ENCODE results near the gene B4GALT5. TPM values are rescaled to one million over a fixed set of nuclear protein-coding genes. Genes with fewer than 3 reads are reported as not detected.
"Not testable (repeated sequence)": the region's sequence is repeated elsewhere in the genome, so short reads cannot be mapped to it uniquely, and the experiment has no call there.

The B4GALT5 gene, protein sequence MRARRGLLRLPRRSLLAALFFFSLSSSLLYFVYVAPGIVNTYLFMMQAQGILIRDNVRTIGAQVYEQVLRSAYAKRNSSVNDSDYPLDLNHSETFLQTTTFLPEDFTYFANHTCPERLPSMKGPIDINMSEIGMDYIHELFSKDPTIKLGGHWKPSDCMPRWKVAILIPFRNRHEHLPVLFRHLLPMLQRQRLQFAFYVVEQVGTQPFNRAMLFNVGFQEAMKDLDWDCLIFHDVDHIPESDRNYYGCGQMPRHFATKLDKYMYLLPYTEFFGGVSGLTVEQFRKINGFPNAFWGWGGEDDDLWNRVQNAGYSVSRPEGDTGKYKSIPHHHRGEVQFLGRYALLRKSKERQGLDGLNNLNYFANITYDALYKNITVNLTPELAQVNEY
- polyA plus RNA-seq (ENCODE audit: insufficient read length) = 31.4 TPM

DNA sequence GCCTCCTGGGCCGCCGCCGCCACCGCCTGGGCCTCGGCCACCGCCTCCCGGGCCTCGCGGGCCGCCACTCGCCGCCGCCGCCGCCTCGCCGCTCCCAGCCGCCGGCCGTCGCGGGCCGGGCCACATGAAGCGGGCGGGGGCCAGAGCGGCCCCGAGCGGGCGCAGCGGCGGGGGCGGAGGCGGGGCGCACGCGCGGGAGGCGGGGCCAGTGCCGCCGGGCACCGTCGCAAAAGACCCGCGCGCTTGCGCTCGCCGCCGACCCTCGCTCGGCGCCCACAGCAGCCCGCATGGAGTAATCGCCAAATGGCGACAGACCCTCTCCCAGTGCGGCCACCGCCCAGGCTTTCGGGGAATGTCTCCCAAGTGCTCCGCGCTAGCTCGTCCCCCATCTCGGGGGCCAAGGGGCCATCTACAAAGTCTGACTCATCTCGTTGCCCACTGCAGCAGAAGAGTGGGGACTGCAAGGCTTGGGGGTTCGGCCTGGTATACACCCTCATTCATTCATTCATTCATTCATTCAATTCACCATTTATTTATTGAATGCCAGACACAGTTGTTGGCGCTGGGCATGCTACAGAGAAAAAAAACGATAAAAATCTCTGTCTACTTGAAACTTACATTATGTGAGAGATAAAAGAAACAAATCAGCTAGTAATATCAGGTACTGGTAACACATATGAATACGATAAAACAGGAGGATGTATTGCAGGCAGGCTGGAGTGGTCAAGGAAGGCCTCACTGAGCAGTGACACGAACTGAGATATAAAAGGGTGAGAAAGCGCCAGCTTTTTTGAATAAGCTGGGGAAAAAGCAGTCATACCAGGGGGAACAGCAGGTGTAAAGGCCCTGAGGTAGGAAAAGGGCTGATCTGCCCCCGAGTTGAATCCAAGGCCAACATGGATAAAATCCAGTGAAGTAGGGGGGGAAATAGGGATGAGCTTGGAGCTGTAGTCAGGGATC lies at the start of gene B4GALT5:
Gene B4GALT5, minus strand, starts transcription at position 126 of the 960 bp plus-strand sequence. CDS start 188 bp downstream, outside the sequence.
- DNase-seq (ENCODE audit: low read depth) = peak; percentile 20

DNA sequence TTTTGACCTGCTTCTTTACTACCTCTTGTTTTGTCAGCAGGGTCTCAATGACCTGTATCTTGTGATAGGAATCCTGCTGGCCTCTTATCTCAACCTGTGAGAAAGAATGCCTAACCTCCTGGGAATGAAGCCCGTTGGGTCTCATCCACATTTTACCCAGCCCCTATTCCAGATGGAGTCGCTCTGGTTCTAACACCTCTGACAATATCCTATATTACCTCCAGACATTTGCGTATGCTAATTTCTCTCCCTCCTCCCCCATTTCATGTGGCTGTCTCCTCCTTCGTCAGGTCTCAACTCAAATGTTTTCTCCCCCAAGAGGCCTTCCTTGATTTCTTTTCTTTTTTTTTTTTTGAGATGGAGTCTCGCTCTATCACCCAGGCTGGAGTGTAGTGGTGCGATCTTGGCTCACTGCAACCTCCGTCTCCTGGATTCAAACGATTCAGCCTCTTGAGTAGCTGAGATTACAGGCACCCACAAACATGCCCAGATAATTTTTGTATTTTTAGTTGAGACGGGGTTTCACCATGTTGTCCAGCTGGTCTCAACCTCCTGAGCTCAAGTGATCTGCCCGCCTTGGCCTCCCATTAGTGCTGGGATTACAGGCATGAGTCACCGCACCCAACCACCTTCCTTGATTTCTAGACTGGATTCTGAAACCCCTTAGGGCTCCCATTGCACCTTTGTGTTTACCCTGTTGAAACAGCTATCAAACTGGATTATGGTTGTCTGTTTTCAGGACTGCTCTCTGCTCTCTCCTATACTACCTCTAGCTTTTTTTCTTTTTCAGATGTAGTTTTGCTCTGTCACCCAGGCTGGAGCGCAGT lies 49.5 kb upstream of the B4GALT5 start:
- no peak for DNase-seq (ENCODE audit: low read depth)

DNA sequence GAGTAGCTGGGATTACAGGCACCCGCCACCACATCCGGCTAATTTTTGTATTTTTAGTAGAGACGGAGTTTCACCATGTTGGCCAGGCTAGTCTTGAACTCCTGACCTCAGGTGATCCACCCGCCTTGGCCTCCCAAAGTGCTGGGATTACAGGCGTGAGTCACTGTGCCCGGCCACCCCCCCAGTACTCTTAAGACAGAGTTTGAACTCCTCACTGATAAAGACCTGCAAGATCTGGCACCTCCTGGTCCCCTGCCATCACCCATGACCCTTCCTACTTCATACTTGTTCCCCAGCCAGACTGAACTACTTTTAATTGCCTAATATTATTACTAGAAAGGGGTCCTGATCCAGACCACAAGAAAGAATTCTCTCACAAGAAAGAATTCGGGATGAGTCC lies 48.2 kb upstream of the B4GALT5 start:
- not testable (repeated sequence) for DNase-seq (ENCODE audit: low read depth)

DNA sequence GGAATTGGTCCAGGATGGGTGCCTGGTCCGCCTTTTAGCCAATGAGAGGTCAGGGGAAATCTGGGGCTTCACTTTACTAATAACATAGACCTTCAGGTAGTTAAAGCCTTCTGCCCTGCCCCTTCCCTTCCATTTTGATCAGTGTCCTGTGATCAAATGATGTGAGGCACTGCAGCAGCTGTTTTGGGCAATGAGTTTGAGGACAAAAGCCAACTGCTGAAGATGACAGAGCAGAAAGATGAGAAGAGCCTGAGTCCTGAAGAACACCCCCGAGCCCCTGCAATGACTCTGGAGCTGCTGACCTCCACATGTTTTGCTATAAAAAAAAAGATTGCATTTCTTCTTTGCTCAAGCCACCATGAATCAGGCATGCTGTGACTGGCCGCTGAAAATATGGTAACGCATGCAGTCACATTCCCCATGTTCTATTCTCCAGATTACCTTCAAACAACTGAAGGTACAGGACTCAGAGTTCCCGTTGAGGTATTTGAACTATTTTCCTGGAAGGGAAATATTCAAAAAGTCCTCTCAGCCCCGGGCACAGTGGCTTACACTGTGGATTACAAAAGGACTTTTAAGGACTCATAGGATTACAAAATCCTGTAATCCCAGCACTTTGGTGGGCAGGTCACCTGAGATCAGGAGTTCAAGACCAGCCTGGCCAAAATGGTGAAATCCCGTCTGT lies 45.7 kb upstream of the B4GALT5 start:
- no peak for DNase-seq (ENCODE audit: low read depth)

DNA sequence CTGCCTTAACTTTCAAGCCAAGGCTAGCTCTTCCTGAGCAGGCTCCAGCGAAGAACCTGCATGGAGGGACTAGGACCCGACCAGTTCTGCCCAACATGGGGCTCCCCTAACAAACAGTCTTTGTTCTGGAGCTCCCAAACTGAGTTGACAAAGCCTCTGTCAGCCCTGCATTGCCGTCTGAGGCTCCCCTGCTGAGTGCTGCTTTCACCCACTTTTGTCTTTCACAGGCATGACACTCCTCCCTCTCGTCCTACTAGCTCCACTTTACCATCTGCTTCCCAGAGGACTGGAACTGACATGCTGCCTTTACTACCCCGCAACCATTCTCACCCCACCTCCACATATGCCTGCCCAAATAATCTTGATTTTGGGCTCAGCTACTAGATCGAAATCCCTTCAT lies 45.1 kb upstream of the B4GALT5 start:
- DNase-seq (ENCODE audit: low read depth) = no peak

DNA sequence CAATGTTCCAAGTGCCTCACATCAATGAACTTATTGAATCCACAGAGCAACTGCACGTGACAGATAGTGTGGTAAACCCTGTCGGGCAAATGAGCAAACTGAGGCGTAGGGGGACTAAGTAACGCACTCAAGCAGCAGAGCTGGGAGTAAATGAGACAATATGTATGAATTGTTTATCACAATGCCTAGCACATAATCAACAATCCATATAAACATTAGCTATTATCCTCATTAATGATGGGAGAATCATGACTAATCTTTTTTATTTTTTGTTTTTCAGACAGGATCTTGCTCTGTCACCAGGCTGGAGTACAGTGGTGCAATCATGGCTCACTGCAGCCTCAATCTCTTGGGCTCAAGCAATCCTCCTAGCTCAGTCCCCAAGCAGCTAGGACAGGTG lies 43.9 kb upstream of the B4GALT5 start:
- DNase-seq (ENCODE audit: low read depth) = no peak

DNA sequence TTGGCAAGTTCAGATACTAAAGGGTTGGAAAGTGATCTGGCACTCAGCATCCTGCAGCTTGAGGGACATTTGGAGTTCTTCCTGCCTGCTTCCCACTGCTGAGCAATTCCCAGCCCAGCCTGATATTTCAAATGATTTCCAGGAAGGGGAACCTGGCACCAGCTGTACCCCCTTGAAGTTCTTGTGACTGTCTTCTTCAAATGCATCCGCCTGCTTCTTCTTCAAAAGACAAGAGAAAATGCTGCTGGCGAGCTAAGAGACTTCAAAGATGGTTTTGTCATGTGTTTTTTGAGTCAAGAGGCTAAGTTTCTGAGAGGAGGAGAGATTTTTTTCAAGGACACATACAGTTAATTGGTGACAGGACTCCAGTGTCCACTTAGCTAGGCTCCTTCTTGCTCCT lies 42.6 kb upstream of the B4GALT5 start:
- no peak for DNase-seq (ENCODE audit: low read depth)

DNA sequence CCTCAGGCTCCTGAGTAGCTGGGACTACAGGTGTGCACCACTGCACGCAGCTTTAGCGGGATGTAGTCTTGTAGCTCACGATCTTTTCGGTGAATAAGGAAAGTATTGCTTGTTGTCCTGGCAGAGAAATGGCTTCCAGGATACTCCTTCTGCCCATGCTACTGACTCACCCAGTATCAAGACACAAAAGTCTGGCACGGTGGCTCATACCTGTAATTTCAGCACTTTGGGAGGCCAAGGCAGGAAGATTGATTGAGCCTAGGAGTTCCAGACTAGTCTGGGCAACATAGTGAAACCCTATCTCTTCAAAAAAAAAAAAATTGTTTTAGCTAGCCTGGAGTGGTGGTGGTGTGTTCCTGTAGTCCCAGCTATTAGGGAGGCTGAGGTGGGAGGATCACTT lies 40.9 kb upstream of the B4GALT5 start:
- DNase-seq (ENCODE audit: low read depth) = no peak

DNA sequence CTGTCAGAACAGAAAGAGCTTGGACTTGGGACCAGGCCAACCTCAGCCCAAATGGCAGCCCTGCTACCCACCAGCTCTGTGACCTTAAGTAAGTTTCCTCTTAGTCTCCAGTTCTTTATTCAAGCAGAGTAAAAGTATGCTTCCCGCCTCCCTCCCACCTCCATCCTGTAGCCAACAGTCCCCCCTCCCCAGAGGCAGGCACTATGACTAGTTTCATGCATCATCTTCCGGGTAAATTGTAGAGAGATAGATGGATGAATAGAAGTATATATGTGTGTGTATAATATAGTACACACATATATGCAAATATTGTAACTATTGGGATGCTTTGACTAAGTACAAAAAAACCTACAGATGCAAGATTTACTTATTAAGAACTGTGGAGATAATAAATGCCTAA lies 39.5 kb upstream of the B4GALT5 start:
- no peak for DNase-seq (ENCODE audit: low read depth)

DNA sequence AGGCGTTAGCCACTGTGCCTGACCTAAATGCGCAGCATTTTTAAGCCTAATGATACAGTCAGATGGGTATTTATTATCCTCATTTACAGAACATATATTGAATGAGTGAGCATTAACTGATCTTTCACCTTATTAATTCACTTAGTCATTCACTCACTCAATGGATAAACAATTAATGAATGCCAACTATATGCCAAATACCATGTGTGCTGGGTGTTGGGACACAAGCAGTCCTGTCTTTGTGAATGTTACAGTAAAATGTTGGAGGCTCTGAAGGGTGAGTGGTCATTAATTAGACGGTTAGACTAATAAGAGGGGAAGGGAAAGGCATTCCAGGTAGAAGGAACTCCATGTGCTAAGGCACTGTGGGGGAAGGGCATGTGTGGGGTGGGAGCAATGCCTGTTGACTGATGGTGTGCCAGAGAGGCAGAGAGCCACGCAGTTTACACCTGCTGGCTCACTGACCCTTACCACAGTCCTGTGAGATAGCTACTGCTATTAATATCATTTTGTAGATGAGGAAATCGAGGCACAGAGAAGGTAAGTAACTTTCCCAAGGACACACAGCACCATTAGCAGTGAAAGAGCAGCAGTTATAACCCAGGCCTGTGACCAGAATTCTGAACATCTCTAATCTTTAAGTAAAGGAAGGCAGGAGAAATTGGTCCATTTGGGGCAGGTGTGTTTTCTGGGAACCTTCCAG lies 38.7 kb upstream of the B4GALT5 start:
- DNase-seq (ENCODE audit: low read depth) = no peak

DNA sequence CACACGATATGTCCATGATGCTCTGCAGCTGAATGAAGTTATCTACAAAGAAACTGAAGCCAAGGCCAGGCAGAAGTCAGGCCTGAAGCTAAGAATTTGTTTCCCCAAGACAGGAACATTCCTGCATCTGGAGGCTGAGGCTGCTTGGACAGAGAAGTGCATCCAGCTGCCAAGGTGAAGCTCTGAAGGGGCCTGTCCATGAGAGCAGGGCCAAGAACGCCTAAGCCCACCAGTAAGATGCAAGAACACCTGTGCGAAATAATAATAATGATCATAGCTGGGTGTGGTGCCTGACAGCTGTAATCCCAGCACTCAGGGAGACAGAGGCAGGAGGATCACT lies 37.7 kb upstream of the B4GALT5 start:
- DNase-seq (ENCODE audit: low read depth) = no peak

DNA sequence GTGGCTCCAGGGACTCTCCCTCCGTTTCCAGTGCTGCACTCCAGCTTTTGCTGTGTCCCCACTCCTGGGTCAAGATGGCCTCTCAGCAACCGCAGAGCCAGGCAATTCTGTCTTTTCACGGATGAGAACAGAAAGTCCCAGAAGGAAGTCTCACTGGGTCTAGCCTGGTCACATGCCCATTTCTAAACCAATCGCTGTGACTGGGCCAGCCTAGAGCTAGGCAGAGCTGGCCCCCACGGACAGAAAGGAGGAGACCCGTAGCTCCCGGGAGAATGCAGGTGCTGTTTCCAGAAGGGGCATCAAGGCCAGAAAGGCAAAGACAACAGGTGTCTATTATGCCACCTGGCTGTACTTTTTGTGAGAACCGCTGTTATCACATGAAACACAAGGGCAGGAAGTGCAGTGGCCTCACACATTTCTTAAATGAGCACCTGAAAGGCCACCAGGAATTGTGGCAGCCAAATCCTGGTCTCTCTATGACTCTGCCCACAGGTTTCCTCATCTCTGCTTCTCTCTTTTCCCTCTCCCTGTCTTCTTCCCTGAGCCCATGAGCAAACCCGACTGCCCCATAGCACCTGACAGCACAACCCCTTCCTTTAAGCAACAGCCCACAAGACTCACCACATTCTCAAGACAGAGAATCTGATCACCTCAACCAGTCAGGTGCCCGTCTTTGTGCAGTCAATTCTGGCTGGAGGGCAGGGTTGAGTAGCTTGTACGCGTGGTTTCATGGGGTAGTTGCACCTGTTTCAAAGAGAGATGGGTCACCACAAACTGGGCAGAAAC lies 37.1 kb upstream of the B4GALT5 start:
- DNase-seq (ENCODE audit: low read depth) = no peak

DNA sequence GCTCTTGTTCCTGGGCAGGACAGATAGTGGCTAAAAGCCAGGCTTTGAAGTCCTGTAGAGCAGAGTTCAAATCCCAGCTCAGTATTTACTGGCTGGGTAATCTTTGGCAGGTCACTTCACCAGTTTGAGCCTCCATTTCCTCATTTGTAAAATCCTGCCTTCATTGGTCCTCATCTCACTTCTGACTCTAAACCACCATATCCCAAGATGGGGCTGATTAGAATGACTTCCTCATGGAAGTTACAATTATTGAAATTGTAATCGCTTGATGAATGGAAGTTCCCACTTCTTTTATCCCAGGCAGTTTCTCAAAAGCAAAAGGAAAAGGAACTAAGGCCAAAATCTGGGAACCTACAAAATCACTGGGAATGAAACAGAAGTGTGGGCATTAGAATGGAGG lies 35.9 kb upstream of the B4GALT5 start:
- DNase-seq (ENCODE audit: low read depth) = no peak

DNA sequence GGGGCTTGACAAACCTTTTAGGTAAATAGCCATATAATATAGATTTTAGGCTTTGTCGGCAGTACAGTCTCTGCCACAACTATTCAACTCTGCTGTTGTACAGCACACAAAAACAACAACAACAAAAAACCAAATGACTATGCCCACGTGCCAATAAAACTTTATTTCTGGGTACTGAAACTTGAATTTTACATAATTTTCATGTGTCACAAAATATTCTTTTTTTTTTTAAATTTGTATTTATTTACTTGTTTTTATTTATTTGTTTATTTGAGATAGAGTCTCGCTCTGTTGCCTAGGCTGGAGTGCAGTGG lies 34.8 kb upstream of the B4GALT5 start:
- no peak for DNase-seq (ENCODE audit: low read depth)

DNA sequence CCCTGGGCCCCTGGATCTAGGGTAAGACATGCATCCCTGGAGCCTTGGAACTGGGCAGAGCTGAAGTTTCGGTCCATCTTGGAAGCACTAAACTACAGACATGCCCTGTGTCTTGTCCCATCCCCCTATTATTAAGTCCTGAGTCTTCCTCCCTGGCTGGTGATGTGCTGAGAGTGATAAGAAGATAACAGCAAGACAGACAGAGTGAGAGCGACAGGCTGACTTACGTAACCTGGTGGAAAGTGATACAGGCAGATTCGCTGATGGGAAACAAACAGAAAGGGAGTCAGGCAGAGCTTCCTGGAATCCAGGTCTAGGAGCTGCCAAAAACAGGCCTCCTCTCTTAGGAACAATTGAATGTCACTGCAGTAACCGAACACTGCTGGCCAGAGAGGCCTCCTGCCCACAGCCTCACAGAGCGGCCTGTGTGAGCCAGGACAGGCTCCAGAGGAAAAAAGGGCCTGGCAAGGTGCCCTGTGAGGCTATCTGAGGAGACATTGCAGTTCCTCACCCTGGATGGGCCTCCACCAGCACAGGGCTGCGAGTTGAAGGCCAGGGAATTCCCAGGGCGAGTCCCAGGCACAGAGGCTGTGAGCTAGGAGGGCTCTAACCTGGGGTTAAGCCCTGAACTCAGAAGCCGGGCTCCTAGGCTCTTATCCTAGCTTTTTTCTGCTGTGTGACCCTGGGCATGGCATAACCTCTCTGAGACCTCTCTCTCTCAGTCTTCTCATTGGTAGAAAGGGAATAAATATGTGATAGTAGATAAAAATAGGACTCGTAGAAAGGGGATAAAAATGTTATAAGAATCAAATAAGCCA lies 34.2 kb upstream of the B4GALT5 start:
- no peak for DNase-seq (ENCODE audit: low read depth)

DNA sequence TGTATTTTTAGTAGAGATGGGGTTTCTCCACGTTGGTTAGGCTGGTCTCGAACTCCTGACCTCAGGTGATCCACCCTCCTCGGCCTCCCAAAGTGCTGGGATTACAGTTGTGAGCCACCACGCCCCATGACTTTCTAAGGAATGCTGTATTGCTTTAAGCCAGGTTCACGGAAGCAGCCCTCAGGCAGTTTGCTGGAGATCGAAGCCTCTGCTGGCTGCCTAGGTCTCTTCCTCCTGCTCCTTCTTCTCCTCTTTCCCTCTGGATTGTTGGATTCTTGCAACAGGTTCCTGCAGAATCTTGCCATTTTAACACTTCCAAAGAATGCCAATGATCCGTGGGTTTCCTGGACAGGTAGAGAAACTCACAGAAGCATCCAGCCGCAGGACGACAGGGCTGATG lies 29.3 kb upstream of the B4GALT5 start:
- DNase-seq (ENCODE audit: low read depth) = no peak

DNA sequence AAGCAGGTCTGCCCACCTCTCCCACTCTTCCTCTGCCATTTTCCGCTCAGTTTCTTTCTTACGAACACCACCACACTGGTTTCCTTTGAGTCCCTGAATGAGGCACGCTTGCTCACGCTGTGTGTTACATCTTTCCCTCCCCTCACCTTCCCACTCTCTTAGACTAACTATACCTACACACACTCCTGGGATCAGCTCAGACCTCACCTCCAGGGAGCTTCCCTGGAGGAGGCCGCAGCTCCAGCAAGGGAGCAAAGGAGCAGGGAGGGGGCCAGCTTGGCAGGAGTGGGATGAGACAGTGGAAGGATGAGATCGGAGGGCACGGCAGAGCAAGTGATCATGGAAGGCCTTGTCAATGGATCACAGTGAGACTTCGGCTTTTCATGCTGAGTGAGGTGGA lies 28.3 kb upstream of the B4GALT5 start:
- DNase-seq (ENCODE audit: low read depth) = no peak

DNA sequence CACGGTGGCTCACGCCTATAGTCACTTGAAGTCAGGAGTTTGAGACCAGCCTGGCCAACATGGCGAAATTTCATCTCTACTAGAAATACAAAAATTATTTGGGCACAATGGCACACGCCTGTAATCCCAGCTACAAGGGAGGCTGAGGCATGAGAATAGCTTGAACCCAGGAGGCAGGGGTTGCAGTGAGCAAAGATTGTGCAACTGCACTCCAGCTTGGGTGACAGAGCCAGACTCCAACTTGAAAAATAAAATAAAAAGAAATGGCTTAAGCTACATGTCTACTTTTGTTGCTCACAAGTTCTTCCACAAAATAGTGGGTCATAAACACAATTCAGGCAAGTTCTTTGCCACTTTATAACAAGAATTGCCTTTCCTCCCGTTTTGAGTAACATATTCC lies 27.1 kb upstream of the B4GALT5 start:
- no peak for DNase-seq (ENCODE audit: low read depth)

DNA sequence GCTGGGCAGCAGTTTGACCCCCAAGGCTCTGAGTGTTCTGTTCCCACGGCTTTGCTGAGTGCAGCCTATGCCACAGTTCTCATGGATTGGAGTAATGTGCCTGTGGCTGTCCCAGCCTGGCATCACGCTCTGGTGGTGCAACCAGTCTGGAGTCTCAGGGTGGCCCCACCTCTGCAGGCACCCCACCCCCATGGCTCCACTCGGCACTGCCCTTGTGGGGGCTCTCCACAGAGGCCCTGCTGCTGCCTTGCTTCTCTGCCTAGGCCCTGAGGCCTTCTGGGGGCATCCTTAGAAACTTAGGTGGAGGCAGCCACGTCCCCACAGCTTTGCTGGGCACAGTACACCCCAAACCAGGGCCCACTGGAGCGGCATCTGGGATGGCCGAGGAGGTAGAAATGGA lies 25.4 kb upstream of the B4GALT5 start:
- no peak for DNase-seq (ENCODE audit: low read depth)

Data from forelimb muscle (tissue), 1 donor.